Measurements from ENCODE around the gene EYA3.
"Not testable (repeated sequence)": the region's sequence is repeated elsewhere in the genome, so short reads cannot be mapped to it uniquely, and the experiment has no call there.

EYA3 gene

DNA sequence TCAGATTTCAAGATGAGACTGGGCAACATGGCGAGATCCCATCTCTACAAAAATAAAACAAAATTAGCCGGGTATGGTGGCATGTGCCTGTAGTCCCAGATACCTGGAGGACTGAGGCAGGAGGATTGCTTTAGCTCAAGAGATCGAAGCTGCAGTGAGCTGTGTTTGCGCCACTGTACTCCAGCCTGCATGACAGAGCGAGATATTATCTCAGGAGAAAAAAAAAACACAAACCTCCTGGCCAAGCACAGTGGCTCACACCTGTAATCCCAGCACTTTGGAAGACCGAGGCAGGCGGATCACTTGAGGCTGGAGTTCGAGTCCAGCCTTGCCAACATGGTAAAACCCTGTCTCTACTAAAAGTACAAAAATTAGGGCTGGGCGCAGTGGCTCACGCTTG lies 85.8 kb downstream of the EYA3 start:
- Histone ChIP-seq H3K9ac (ENCODE audit: low read depth, low read length) (no peak overlapping the region), H3K9me3 (replicated peaks; ENCODE audit: low read length) (no peaks in the 10 kb centered on the region), H3K36me3 (ENCODE audit: insufficient read depth, low read length) (peaks cover 29% of the 10 kb centered on the region), H3K27me3 (ENCODE audit: control insufficient read depth, insufficient read depth, low read length) (no peaks in the 10 kb centered on the region), H3K4me3 (ENCODE audit: low read length) (no peak overlapping the region), H3K4me2 (ENCODE audit: low read length) (no peak overlapping the region), H3K4me1 (ENCODE audit: control insufficient read depth, insufficient read depth, low read length) (no peaks in the 10 kb centered on the region)

DNA sequence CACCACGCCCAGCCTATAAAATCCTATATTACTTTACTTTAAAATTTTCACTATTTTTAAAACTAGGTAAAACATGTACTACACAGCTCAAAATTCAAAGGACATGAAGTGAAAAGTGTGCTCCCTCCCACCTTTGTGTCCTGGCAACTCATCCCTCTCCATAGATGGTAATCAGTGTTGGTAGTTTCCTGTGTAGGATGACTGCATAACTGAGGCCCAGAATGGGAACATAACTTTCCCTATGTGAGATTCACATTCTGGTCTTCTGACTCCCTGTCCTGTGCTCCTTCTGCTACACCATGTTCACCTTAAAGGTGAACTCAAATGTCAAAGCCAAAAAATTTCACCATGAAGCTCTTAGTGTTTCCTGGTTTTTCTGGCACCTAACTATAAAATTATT lies 89.4 kb downstream of the EYA3 start:
- Histone ChIP-seq H3K9ac (ENCODE audit: low read depth, low read length) (no peak overlapping the region), H3K4me1 (ENCODE audit: control insufficient read depth, insufficient read depth, low read length) (no peaks in the 10 kb centered on the region), H3K4me3 (ENCODE audit: low read length) (no peak overlapping the region), H3K36me3 (ENCODE audit: insufficient read depth, low read length) (peaks cover 40% of the 10 kb centered on the region), H3K4me2 (ENCODE audit: low read length) (no peak overlapping the region), H3K27me3 (ENCODE audit: control insufficient read depth, insufficient read depth, low read length) (no peaks in the 10 kb centered on the region), H3K9me3 (replicated peaks; ENCODE audit: low read length) (no peaks in the 10 kb centered on the region)

DNA sequence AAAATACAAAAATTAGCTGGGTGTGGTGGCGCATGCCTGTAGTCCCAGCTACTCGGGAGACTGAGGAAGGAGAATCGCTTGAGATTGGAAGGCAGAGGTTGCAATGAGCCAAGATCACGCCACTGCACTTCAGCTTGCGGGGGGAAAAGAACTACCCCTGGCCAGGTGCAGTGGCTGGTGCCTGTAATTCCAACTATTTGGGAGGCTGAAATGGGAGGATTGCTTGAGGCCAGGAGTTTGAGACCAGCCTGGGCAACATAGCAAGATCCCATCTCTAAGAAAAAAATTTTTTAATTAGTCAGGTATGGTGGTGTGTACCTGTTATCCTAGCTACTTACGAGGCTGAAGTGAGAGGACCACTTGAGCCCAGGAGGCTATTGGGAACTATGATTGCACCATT lies 93.9 kb downstream of the EYA3 start:
- not testable (repeated sequence) for H3K4me1 ChIP-seq (ENCODE audit: control insufficient read depth, insufficient read depth, low read length)
- H3K36me3 ChIP-seq (ENCODE audit: insufficient read depth, low read length) = peaks cover 67% of the 10 kb centered on the region

DNA sequence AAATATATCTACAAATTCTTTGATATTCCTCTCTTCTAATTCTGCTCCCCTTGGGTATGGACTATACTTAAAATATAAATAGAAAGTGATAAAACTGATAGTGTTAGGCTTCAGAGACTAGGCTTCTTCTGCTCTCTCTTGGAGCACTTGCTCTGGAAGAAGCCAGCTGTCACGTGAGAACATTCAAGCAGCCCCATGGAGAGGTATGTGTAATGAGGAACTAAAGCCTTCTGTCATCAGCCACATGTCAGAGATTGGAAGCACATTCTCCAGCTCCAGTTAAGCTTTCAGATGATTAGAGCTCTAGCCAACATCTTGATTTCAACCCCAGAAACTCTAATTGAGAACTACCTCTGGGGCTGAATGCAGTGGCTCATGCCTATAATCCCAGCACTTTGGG lies 94.3 kb downstream of the EYA3 start:
- no peaks in the 10 kb centered on the region for H3K27me3 ChIP-seq (ENCODE audit: control insufficient read depth, insufficient read depth, low read length)
- H3K36me3 ChIP-seq (ENCODE audit: insufficient read depth, low read length) = peaks cover 69% of the 10 kb centered on the region
- H3K4me3 ChIP-seq (ENCODE audit: low read length) = no peak overlapping the region
- H3K9me3 ChIP-seq (replicated peaks; ENCODE audit: low read length) = no peaks in the 10 kb centered on the region
- no peak overlapping the region for H3K9ac ChIP-seq (ENCODE audit: low read depth, low read length)
- no peak overlapping the region for H3K4me2 ChIP-seq (ENCODE audit: low read length)
- H3K4me1 ChIP-seq (ENCODE audit: control insufficient read depth, insufficient read depth, low read length) = no peaks in the 10 kb centered on the region

More for the DNA sequence above, 93.9 kb downstream of the EYA3 start:
- H3K9ac ChIP-seq (ENCODE audit: low read depth, low read length); H3K4me2 ChIP-seq (ENCODE audit: low read length); H3K27me3 ChIP-seq (ENCODE audit: control insufficient read depth, insufficient read depth, low read length); H3K9me3 ChIP-seq (replicated peaks; ENCODE audit: low read length); H3K4me3 ChIP-seq (ENCODE audit: low read length): not testable (repeated sequence)

DNA sequence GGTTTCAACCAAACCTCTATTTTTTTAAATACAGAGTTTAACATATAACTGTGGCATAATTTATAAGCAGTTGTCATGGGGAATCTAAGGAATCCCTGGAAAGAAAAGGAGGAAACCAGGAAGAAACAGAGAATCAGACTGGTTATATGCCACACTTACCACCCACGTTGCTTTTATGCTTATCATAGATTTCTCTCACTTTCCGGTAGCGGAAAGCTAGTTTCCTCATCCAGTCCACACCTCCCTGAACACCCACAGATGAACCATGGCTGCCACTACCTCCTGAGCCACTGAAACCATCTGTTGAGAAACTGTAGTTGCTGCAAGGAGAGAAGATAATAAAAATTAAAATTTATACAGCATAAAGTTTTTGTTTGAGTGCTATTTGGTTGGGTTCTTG lies 95.2 kb downstream of the EYA3 start:
- H3K36me3 ChIP-seq (ENCODE audit: insufficient read depth, low read length) = peaks cover 75% of the 10 kb centered on the region
- no peak overlapping the region for H3K9ac ChIP-seq (ENCODE audit: low read depth, low read length)
- H3K27me3 ChIP-seq (ENCODE audit: control insufficient read depth, insufficient read depth, low read length) = no peaks in the 10 kb centered on the region
- no peaks in the 10 kb centered on the region for H3K9me3 ChIP-seq (replicated peaks; ENCODE audit: low read length)
- no peak overlapping the region for H3K4me2 ChIP-seq (ENCODE audit: low read length)
- no peak overlapping the region for H3K4me3 ChIP-seq (ENCODE audit: low read length)
- H3K4me1 ChIP-seq (ENCODE audit: control insufficient read depth, insufficient read depth, low read length) = no peaks in the 10 kb centered on the region

DNA sequence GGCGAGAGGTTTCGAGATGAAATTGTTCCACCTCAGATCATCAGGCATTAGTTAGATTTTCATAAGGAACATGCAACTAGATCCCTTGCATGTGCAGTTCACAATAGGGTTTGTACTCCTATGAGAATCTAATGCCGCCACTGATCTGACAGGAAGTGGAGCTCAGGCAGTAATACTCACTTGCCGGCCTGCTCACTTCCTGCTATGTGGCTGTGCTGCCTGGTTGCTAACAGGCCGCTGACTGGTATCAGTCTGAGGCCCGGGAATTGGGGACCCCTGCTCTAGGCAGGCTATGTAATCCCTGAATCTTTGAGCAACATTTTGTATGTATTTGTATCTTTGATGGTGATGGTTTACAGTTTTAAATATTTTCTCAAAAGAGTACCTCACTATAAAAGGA lies 96.1 kb downstream of the EYA3 start:
- peaks cover 75% of the 10 kb centered on the region for H3K36me3 ChIP-seq (ENCODE audit: insufficient read depth, low read length)
- H3K4me2 ChIP-seq (ENCODE audit: low read length) = no peak overlapping the region
- H3K9ac ChIP-seq (ENCODE audit: low read depth, low read length) = no peak overlapping the region
- no peak overlapping the region for H3K4me3 ChIP-seq (ENCODE audit: low read length)
- no peaks in the 10 kb centered on the region for H3K27me3 ChIP-seq (ENCODE audit: control insufficient read depth, insufficient read depth, low read length)
- H3K4me1 ChIP-seq (ENCODE audit: control insufficient read depth, insufficient read depth, low read length) = no peaks in the 10 kb centered on the region
- H3K9me3 ChIP-seq (replicated peaks; ENCODE audit: low read length) = no peaks in the 10 kb centered on the region

DNA sequence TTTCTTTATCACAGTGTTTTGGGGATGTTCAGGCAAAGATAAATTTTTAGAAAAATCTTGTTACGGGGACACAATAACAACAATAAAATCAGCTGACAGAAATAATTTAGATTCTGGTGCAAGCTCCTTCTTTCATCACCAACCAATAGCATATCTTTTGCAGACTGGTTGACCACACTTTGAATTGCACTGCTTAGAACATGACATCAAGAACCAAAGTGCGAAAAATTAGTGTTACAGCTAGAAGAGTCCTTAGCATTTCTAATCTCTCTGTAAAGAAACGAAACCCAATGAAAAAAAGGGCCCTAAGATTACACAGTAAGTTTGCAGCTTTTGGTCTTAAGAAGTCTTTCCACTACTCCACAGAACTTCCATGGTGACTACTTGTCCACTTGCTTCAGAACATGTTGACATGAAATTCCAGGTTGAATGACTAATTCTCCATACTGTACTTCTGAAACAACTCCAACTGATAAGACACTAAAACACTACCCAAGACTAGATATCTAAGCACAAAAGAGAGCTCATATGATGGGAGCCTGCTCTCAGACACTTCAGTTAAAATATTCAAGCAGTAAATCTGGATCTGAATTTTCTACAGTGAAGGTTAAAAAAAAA lies 97.4 kb downstream of the EYA3 start:
- Histone ChIP-seq H3K36me3 (ENCODE audit: insufficient read depth, low read length) (peaks cover 71% of the 10 kb centered on the region), H3K9ac (ENCODE audit: low read depth, low read length) (no peak overlapping the region), H3K4me1 (ENCODE audit: control insufficient read depth, insufficient read depth, low read length) (no peaks in the 10 kb centered on the region), H3K27me3 (ENCODE audit: control insufficient read depth, insufficient read depth, low read length) (no peaks in the 10 kb centered on the region), H3K4me2 (ENCODE audit: low read length) (no peak overlapping the region), H3K9me3 (replicated peaks; ENCODE audit: low read length) (no peaks in the 10 kb centered on the region), H3K4me3 (ENCODE audit: low read length) (no peak overlapping the region)

DNA sequence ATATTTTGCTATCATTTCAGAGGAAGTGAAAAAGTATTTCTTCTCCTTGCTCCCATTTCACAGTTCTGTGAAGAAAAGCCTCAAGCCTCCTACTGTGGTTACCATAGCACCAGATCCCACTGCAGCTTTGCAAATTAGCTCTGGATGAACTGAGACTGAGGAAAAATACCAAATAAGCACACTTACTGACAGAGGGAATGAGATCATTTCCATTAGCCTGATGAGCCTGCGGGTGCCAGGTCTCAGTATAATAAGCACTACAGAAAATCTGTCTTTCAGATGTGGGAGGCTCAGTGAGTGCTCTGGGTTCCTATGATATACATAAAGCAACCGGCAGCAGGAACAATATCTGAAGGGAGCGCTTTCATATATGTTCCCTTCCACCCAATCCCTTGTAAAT lies 107.3 kb downstream of the EYA3 start:
- H3K27me3 ChIP-seq (ENCODE audit: control insufficient read depth, insufficient read depth, low read length) = no peaks in the 10 kb centered on the region
- H3K4me1 ChIP-seq (ENCODE audit: control insufficient read depth, insufficient read depth, low read length) = peaks cover 3% of the 10 kb centered on the region
- H3K4me2 ChIP-seq (ENCODE audit: low read length) = no peak overlapping the region
- H3K36me3 ChIP-seq (ENCODE audit: insufficient read depth, low read length) = peaks cover 13% of the 10 kb centered on the region
- no peak overlapping the region for H3K4me3 ChIP-seq (ENCODE audit: low read length)
- no peaks in the 10 kb centered on the region for H3K9me3 ChIP-seq (replicated peaks; ENCODE audit: low read length)
- no peak overlapping the region for H3K9ac ChIP-seq (ENCODE audit: low read depth, low read length)

DNA sequence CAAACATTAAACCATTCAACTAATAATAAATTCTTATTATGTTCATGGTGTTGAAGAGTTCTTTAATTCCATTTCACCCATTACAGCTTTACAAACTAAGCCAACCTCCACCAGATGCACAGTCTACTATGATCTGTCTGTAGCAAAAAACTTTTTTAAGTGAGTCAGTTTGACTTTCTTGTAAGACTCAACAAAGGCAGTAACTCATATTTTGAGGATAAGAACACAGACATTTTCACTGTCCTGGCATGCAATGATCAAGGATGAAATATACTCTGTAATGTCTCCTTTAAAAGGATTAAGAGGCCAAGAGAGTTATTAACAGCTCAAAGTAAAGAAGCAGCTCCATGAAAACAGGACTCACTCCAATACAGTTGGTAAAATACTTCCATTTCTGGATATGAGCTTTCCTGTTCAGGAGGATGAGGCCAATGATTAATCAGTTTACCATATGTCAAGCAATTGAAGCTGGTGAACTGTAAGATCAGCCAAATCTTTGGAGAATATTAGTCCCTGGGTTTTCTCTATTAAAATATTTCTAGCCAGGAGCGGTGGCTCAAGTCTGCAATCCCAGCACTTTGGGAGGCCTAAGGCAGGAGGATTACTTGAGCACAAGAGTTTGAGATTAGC lies 108.1 kb downstream of the EYA3 start:
- H3K27me3 ChIP-seq (ENCODE audit: control insufficient read depth, insufficient read depth, low read length) = no peaks in the 10 kb centered on the region
- no peaks in the 10 kb centered on the region for H3K9me3 ChIP-seq (replicated peaks; ENCODE audit: low read length)
- H3K36me3 ChIP-seq (ENCODE audit: insufficient read depth, low read length) = peaks cover 10% of the 10 kb centered on the region
- no peak overlapping the region for H3K9ac ChIP-seq (ENCODE audit: low read depth, low read length)
- peaks cover 3% of the 10 kb centered on the region for H3K4me1 ChIP-seq (ENCODE audit: control insufficient read depth, insufficient read depth, low read length)
- no peak overlapping the region for H3K4me3 ChIP-seq (ENCODE audit: low read length)
- H3K4me2 ChIP-seq (ENCODE audit: low read length) = no peak overlapping the region

DNA sequence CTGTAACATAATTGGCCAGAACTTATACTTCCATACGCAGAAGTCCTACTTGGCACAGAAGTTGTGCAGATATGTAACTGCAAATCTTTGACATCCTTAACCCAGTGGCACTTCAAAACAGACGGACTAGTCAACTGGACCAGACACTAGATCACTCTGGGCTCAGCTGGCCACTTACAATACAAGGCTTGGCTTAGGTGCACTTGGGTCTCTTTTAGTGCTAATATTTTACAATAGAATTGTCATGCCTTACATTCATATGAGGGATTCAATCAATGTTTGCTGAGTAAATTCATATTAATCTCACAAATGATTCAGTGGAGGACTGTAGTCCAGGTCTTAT lies 108.6 kb downstream of the EYA3 start:
- Histone ChIP-seq H3K9me3 (replicated peaks; ENCODE audit: low read length) (no peaks in the 10 kb centered on the region), H3K9ac (ENCODE audit: low read depth, low read length) (no peak overlapping the region), H3K4me1 (ENCODE audit: control insufficient read depth, insufficient read depth, low read length) (peaks cover 3% of the 10 kb centered on the region), H3K4me2 (ENCODE audit: low read length) (no peak overlapping the region), H3K4me3 (ENCODE audit: low read length) (no peak overlapping the region), H3K36me3 (ENCODE audit: insufficient read depth, low read length) (peaks cover 8% of the 10 kb centered on the region), H3K27me3 (ENCODE audit: control insufficient read depth, insufficient read depth, low read length) (no peaks in the 10 kb centered on the region)

DNA sequence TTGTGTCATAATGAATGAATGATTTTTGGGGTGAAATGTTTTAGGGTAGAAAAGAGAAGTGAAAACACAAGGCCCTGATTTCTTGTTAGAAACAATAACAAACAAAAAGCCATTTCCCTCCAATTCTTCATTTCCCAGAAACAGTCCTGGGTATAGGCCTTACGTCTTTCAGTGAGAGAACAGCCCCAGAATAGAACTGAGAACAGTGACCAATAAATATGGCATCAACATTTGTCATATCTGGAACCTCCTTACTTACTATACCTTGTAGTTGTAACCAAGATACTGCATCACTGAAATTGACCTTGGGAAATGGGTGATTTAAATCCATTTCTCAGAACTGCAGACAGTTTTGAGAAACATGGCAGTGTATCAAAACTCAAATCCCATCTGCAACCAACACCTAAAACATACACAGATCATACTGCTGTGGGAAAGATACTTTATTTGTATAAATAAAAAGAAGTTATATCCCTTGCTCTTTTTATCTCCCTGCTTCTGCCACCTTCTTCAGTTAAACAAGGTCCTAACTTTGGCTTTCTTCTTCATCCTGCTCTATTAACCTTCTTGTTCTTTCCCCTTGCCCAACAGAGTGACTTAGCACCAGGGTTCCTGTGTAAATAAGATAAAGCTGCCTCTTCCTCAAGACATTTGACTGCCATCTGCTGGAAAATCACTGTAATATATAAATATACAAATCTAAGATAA lies 109.1 kb downstream of the EYA3 start:
- H3K4me3 ChIP-seq (ENCODE audit: low read length) = no peak overlapping the region
- H3K9ac ChIP-seq (ENCODE audit: low read depth, low read length) = no peak overlapping the region
- peaks cover 3% of the 10 kb centered on the region for H3K4me1 ChIP-seq (ENCODE audit: control insufficient read depth, insufficient read depth, low read length)
- peaks cover 8% of the 10 kb centered on the region for H3K36me3 ChIP-seq (ENCODE audit: insufficient read depth, low read length)
- H3K9me3 ChIP-seq (replicated peaks; ENCODE audit: low read length) = no peaks in the 10 kb centered on the region
- no peaks in the 10 kb centered on the region for H3K27me3 ChIP-seq (ENCODE audit: control insufficient read depth, insufficient read depth, low read length)
- H3K4me2 ChIP-seq (ENCODE audit: low read length) = no peak overlapping the region

DNA sequence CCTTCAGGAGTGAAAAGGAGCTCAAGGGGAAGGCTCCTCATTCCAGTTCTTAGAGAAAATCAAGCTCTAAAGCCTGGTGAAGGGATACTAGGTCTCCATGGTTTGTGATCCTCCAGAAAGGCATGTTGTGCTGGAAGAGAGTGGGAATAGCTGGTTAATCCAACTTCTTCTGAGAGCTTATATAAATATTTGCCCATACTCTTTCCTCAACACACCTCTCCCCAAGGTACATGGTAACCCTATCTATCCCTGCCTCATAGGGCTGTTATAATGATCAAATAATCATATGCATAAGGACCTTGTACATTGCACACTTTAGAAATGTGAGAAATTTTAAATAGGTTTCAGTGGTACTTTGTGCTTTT lies 114.0 kb downstream of the EYA3 start:
- H3K4me1 ChIP-seq (ENCODE audit: control insufficient read depth, insufficient read depth, low read length) = peaks cover 27% of the 10 kb centered on the region
- H3K4me3 ChIP-seq (ENCODE audit: low read length) = no peak overlapping the region
- H3K9me3 ChIP-seq (replicated peaks; ENCODE audit: low read length) = no peaks in the 10 kb centered on the region
- peaks cover 13% of the 10 kb centered on the region for H3K36me3 ChIP-seq (ENCODE audit: insufficient read depth, low read length)
- H3K27me3 ChIP-seq (ENCODE audit: control insufficient read depth, insufficient read depth, low read length) = no peaks in the 10 kb centered on the region
- H3K4me2 ChIP-seq (ENCODE audit: low read length) = no peak overlapping the region
- H3K9ac ChIP-seq (ENCODE audit: low read depth, low read length) = no peak overlapping the region
